ENCODE measurements around the gene TMEM201. TPM values are rescaled to one million over a fixed set of nuclear protein-coding genes. Genes with fewer than 3 reads are reported as not detected.
A peak's percentile ranks its signal among the peaks of the same experiment; 100 is the strongest.

Gene TMEM201
- total and polyA plus RNA-seq, 9 of the 15 experiments (the other 6 are each of a cell fraction or from before 2014, with no cell fraction given): 0.42 to 51.3 (median 7.4) TPM

DNA sequence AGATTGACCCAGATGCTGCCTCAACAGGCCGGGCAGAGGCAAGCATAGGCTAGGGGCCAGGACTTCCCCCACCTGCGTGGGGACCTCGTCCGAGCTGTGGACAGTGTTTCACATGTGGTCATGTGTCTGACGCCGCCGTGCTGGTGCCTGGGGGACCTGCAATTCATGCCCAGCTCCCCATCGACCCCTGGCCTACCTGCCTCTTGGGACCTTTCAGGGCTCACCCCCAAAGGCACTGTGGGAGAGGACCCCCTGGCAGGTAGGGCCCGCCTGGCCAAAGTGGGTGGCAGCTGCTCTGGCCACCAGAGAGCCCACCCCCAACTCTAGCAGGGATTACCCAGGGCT is 4.4 kb downstream of the TMEM201 start (continued):
- TF ChIP-seq, protein P1, sequence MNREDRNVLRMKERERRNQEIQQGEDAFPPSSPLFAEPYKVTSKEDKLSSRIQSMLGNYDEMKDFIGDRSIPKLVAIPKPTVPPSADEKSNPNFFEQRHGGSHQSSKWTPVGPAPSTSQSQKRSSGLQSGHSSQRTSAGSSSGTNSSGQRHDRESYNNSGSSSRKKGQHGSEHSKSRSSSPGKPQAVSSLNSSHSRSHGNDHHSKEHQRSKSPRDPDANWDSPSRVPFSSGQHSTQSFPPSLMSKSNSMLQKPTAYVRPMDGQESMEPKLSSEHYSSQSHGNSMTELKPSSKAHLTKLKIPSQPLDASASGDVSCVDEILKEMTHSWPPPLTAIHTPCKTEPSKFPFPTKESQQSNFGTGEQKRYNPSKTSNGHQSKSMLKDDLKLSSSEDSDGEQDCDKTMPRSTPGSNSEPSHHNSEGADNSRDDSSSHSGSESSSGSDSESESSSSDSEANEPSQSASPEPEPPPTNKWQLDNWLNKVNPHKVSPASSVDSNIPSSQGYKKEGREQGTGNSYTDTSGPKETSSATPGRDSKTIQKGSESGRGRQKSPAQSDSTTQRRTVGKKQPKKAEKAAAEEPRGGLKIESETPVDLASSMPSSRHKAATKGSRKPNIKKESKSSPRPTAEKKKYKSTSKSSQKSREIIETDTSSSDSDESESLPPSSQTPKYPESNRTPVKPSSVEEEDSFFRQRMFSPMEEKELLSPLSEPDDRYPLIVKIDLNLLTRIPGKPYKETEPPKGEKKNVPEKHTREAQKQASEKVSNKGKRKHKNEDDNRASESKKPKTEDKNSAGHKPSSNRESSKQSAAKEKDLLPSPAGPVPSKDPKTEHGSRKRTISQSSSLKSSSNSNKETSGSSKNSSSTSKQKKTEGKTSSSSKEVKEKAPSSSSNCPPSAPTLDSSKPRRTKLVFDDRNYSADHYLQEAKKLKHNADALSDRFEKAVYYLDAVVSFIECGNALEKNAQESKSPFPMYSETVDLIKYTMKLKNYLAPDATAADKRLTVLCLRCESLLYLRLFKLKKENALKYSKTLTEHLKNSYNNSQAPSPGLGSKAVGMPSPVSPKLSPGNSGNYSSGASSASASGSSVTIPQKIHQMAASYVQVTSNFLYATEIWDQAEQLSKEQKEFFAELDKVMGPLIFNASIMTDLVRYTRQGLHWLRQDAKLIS (CRISPR knock-in tag; IDR thresholded peaks at IDR 0.05): no peak
- TF ChIP-seq, protein P2, sequence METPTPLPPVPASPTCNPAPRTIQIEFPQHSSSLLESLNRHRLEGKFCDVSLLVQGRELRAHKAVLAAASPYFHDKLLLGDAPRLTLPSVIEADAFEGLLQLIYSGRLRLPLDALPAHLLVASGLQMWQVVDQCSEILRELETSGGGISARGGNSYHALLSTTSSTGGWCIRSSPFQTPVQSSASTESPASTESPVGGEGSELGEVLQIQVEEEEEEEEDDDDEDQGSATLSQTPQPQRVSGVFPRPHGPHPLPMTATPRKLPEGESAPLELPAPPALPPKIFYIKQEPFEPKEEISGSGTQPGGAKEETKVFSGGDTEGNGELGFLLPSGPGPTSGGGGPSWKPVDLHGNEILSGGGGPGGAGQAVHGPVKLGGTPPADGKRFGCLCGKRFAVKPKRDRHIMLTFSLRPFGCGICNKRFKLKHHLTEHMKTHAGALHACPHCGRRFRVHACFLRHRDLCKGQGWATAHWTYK (CRISPR knock-in tag; IDR thresholded peaks at IDR 0.05): peak; percentile 27; the same call in 1 of the 2 replicates
- TF ChIP-seq ZKSCAN3 (CRISPR knock-in tag; IDR thresholded peaks at IDR 0.05) (no peak), MYNN (IDR thresholded peaks at IDR 0.05) (no peak), MYNN (CRISPR knock-in tag; IDR thresholded peaks at IDR 0.05) (0 out of 2 replicates have a peak, but pooled peaks have one; percentile 18), THRB (CRISPR knock-in tag; conservative IDR thresholded peaks at IDR 0.05) (no peak), ZBTB1 (CRISPR knock-in tag; IDR thresholded peaks at IDR 0.05; ENCODE audit: borderline replicate concordance, low read depth) (no peak), RBM34 (IDR thresholded peaks at IDR 0.05; ENCODE audit: borderline replicate concordance, insufficient read depth, low read length) (no peak), FOXJ2 (tag; IDR thresholded peaks at IDR 0.05) (no peak), PHF20 (IDR thresholded peaks at IDR 0.05; ENCODE audit: partially characterized antibody) (no peak), CREM (IDR thresholded peaks at IDR 0.05; ENCODE audit: low read depth) (no peak), SP2 (IDR thresholded peaks at IDR 0.05; ENCODE audit: extremely low read depth, low read depth, low read length, poor library complexity, severe bottlenecking) (no peak), DPF2 (IDR thresholded peaks at IDR 0.05) (no peak), MEF2D (tag; conservative IDR thresholded peaks at IDR 0.05; ENCODE audit: low read depth) (no peak), ZBTB17 (CRISPR knock-in tag; IDR thresholded peaks at IDR 0.05) (0 out of 2 replicates have a peak, but pooled peaks have one; percentile 33), RUNX1 (IDR thresholded peaks at IDR 0.05; ENCODE audit: low read depth) (peak; percentile 29; the same call in 1 of the 2 replicates)

All from K562 (cell line).